ENCODE results near the gene BICD2.

DNA sequence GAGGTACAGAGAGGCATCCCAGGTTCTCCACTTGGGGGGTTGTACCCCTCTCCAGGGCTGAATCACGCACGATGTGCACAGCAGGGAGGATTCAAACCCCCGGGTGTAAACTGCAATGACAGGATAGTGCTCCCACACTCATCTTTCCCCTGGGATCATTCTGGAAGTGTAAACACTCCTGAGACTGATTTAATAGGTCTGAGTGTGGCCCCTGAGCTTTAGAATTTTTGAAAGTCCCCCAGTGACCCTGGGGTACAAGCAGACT is 16.5 kb downstream of the BICD2 start:
- no peak for TF ChIP-seq POLR2AphosphoS5 (IDR thresholded peaks at IDR 0.05)
- no peak for TF ChIP-seq CTCF (IDR thresholded peaks at IDR 0.05)
- no peak for TF ChIP-seq POLR2A (IDR thresholded peaks at IDR 0.05)

All from prostate gland (tissue), 2 donors.